LNCaP clone FGC (cell line): ENCODE results near the gene SLC35A5.

Experiments used
- DNase-seq: peaks from one replicate; pipeline ENCODE4 v3.0.0-alpha.2; 2011; ENCODE audit warnings: low read depth
- H3K4me3 ChIP-seq: 2 replicates; pipeline ENCODE4 v1.5.1; 2011; ENCODE audit warnings: mild to moderate bottlenecking, low read depth, low read length, control low read depth
- TF ChIP-seq, protein P1 (sequence below): IDR thresholded peaks from 2 replicates; pipeline ENCODE4 v1.5.1; 2012; ENCODE audit warnings: mild to moderate bottlenecking; ENCODE audit not compliant: control insufficient read depth, insufficient read depth; ENCODE audit errors: extremely low read depth

The SLC35A5 gene

DNA sequence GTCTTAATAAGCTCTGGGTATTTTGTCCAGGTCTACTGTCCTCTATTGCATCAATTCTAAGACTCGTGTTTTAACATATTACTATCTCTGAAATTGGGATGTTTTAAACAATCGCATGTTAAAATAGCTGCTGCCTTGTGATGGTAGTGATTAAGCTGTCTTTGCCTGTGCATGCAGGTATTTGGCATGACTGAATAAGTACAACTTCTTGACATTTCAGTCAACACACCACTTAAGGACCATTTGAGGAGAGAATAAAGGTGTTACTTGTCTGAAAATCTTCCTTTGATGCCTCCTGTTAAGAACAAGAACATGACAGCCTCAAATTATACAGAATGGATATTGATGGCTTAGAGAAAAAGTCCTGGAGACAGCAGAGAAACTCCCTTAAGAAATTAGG is 33.0 kb downstream of the SLC35A5 start:
- no peak overlapping the region for H3K4me3 ChIP-seq
- DNase-seq, result no peak
- TF ChIP-seq, protein P1, sequence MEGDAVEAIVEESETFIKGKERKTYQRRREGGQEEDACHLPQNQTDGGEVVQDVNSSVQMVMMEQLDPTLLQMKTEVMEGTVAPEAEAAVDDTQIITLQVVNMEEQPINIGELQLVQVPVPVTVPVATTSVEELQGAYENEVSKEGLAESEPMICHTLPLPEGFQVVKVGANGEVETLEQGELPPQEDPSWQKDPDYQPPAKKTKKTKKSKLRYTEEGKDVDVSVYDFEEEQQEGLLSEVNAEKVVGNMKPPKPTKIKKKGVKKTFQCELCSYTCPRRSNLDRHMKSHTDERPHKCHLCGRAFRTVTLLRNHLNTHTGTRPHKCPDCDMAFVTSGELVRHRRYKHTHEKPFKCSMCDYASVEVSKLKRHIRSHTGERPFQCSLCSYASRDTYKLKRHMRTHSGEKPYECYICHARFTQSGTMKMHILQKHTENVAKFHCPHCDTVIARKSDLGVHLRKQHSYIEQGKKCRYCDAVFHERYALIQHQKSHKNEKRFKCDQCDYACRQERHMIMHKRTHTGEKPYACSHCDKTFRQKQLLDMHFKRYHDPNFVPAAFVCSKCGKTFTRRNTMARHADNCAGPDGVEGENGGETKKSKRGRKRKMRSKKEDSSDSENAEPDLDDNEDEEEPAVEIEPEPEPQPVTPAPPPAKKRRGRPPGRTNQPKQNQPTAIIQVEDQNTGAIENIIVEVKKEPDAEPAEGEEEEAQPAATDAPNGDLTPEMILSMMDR, result no peak

DNA sequence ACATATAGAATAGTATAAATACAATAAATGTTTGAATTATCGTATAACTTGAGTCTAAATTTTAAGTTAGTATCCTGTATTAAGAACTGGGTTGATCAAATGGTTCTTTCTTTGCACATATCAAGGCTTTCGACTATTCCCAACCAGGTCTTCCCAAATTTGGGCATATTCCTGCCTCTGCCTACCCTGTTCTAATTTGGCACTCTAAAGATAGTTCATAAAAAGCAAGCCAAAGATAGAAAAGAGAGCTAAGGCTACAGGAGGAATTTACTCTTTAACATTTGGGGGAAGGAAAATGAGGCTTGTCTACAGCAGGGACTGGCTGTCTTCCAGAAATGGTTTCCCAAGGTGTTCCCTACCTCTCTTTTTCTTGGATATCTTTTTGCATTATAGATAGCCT is 36.1 kb downstream of the SLC35A5 start:
- TF ChIP-seq, protein P1, result no peak
- H3K4me3 ChIP-seq, result no peak overlapping the region
- no peak for DNase-seq

DNA sequence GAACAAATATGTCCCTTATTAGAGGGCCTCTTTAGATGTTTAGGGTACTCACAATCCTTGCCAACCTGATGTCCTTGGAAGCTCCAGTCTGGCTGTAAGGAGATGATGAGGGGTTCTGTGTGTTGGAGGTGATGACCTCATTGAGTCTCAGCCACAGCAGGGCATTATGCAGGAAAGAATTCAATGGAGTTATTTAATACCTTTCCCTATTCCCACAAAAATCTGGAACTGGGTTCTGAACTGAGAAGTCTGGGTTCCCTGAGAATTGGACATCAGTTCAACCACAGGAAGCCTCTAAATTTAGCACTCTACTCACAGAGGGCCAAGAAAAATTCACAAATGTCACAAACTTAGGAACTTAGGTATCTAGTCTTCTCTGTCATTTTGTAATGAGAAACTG is 36.9 kb downstream of the SLC35A5 start:
- H3K4me3 ChIP-seq, result no peak overlapping the region
- DNase-seq, result no peak
- TF ChIP-seq, protein P1, result no peak

DNA sequence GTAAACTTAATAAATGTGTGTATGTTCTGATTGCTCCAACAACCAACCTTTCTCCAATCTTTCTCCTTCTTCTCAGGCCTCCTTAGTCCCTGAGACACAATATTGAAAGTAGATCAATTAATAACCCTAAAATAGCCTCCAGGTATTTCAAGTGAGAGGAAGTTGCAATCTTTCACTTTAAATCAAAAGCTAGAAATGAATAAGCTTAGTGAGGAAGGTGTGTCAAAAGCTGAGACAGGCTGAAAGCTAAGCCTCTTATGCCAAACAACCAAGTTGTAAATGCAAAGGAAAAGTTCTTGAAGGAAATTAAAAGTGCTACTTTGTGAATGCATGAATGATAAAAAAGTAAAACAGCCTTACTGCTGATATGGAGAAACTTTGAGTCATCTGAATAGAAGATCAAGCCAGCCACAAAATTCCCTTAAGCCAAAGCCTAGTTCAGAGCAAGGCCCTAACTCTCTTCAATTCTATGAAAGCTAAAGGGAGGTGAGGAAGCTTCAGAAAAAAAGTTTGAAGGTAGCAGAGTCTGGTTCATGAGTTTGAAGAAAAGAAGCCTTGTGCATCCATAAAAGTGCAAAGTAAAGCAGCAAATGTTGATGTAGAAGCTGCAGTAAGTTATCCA is 40.5 kb downstream of the SLC35A5 start:
- no peak overlapping the region for H3K4me3 ChIP-seq
- DNase-seq, result no peak
- TF ChIP-seq, protein P1, result no peak

DNA sequence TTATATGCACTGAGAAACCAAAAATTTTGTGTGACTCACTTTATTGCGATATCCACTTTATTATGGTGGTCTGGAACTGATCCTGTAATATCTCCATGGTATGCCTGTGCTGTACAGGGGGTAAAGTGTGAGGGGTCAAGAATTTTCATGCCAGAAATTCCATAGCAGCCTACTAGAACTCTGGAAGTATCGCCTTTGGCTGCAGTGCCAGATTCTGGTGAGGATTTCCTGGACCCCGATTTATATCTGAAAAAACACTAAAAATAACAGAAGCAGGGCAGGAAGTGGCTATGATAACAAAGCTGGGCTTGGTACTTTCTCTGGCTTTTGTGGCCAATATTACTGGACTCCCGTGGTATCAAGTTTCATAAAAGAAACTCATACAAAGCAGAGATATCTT is 42.7 kb downstream of the SLC35A5 start:
- TF ChIP-seq, protein P1, result no peak
- no peak overlapping the region for H3K4me3 ChIP-seq
- DNase-seq, result no peak

DNA sequence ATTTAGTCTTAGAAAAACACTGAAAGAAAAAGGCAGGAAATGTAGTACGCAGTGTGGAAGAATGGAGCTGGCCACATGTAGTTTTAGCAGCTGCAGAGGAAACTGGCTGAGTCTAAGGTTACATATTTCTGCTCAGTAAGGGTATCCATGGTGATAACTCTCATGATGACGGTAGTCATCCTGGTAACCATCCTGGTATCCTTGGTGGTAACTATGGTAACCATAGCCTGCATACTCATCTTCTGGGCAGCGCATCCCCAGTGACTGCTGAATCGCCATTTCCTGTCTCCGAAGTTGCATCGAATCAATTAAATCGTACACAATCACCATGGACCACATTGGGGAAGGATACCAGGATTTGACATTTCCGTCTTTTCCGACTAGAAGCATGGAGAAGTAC is 43.4 kb downstream of the SLC35A5 start:
- no peak overlapping the region for H3K4me3 ChIP-seq
- TF ChIP-seq, protein P1, result no peak
- DNase-seq, result no peak

DNA sequence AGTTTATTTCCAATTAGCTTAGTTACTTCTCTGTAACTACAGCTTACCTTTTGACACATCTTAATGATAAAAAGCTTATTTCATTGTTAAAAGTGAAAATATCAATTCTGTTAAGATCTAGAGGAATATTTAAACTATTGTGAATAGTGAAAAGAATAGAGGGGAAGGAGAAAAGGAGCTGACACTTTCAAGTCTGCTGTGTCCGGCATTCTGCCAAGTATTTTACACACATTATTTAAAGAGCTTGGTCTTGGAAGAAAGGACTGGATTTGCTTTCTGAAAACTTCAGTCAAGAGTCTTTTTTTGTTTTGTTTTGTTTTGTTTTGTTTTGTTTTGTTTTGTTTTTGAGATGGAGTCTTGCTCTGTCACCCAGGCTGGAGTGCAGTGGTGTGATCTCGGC is 44.3 kb downstream of the SLC35A5 start:
- TF ChIP-seq, protein P1, result no peak
- H3K4me3 ChIP-seq, result no peak overlapping the region
- no peak for DNase-seq
